SHP77 (cell line): Measurements from ENCODE around the gene LAMC3.
"Not testable (repeated sequence)": the region's sequence is repeated elsewhere in the genome, so short reads cannot be mapped to it uniquely, and the experiment has no call there.

Experiments used
- DNase-seq, 2 experiments: peaks; one replicate each; lab custom pipeline; 2025; lab: John Stamatoyannopoulos, UW

The LAMC3 gene

GRCh38 chr9:130991778-130992681 lies 16.9 kb upstream of the LAMC3 start:
- DNase-seq = no peak

GRCh38 chr9:130992682-130993032 lies 16.3 kb upstream of the LAMC3 start:
- no peak for DNase-seq

GRCh38 chr9:130993303-130994030 lies 15.5 kb upstream of the LAMC3 start:
- DNase-seq = no peak

GRCh38 chr9:130994135-130995085 lies 14.6 kb upstream of the LAMC3 start:
- DNase-seq = no peak

- peak in 1 of 2 experiments; percentile 28 for DNase-seq
These were observed 13.6 kb upstream of the LAMC3 start for GRCh38 chr9:130995086-130996011.

DNA sequence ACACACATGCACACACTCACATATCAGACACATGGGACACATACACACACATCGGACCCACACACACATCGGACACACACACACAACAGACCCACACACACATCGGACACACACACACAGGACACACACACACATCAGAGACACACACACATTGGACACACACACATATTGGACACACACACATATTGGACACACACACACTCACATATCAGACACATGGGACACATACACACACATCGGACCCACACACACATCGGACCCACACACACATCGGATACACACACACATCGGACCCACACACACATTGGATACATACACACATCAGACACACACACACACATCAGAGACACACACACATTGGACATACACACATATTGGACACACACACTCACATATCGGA lies 12.8 kb upstream of the LAMC3 start:
- DNase-seq = no peak

- no peak for DNase-seq
These were observed 12.1 kb upstream of the LAMC3 start for GRCh38 chr9:130996676-130997394.

DNA sequence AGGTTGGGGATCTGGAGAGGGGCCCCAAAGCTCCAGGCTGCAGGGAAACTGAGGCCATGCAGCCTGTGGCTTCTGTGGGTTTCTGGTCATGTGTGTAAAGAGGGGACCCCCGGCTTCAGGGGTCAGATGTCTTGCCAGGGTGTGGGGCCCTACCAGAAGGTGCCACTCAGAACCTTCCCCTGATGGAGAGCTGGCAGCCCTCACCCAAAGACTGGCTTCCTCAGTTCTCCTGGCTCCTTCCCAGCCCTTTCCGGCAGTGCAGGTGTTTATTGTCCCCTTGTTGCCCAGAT lies 11.6 kb upstream of the LAMC3 start:
- no peak for DNase-seq

- peak; percentile 62 to 77 for DNase-seq
These were observed 10.9 kb upstream of the LAMC3 start for GRCh38 chr9:130997925-130998596.

- DNase-seq = no peak
These were observed 10.3 kb upstream of the LAMC3 start for GRCh38 chr9:130998597-130999244.

DNA sequence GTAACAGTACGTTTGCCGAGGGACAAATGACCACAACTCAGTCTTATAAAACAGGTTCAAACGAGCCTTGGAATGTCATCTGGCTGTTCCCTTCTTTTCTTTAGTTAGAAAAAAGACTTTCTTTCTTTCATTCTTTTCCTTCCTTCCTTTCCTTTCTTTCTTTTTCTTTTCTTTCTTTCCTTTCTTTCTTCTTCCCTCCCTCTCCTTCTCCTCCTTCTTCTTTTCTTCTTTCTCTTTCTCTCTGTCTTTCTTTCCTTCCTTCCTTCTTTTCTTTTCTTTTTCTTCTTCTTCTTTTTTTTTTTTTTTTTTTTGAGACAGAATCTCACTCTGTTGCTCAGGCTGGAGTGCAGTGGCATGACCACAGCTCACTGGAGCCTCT lies 9.7 kb upstream of the LAMC3 start:
- DNase-seq = no peak

DNA sequence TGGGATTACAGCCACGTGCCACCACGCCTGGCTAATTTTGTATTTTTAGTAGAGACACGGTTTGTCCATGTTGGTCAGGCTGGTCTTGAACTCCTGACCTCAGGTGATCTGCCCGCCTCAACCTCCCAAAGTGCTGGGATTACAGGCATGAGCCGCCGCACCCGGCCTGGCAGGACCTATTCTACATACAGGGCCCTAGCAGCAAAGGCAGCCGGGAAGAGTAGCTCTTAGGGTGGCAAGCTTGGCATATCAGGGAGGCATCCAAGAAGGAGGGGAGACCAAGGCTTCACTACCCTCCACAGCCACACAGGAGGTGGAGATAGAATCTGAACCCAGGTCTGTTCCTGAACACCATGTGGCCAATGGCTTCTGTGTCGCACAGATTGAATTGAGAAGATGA lies 8.4 kb upstream of the LAMC3 start:
- not testable (repeated sequence) for DNase-seq

GRCh38 chr9:131001021-131001420 lies 8.0 kb upstream of the LAMC3 start:
- DNase-seq = no peak

DNA sequence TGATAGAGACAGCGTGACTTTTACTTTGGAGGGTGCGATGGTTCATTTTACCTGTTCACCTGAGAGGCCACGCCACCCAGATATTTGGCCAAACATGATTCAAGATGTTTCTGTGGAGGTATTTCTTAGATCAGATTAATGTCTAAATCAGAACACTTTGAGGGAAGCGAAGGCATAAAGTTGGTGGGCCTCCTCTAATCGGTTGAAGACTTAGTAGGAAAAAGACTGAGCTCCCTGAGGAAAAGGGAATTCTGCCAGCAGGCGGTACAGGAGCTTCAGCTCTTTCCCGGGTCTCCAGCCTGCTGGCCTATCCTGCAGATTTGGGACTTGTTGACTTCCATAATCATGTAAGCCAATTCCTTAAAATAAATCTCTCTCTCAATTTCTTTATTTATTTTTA lies 7.0 kb upstream of the LAMC3 start:
- DNase-seq = no peak

DNA sequence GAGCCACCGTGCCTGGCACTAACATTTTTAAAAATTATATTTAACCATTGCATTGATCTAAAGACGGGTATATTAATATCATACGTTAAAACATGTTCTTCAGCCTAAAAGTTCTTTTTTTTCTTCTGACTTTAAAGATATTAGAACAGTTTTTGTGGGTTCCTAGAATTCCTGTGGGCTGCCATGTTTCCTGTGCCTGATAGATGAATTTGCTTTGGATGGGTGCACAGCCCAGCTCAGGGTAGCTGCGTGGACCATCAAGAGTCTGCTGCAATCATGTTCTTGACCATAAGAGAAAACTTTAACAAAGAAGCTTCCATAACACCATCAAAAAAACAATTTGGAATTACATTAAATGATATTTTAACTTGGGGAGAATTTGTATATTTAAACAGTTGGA lies 2.4 kb upstream of the LAMC3 start:
- no peak for DNase-seq

- no peak for DNase-seq
These were observed 888 bp upstream of the LAMC3 start for GRCh38 chr9:131008086-131008485.

DNA sequence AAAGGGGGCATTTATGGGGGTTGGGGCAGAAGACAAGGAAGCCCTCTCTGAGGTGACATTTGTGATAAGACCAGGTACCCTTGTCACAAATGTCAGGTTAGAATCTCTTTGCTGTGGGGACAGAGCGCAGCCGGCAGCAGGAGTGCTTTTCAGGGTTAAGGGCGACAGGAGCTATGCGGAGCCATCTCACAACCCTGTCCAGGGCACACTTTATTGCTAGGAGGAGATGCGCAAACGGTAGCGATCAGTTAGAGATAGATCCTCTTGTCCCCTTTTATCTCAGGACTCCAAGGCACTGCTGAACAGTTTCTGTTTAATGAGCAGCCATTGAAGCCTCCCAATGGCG lies 438 bp upstream of the LAMC3 start:
- no peak for DNase-seq

GRCh38 chr9:131010482-131011273 lies 1.7 kb downstream of the LAMC3 start:
- DNase-seq = no peak
